ENCODE measurements around the gene TGFBRAP1.

- TF ChIP-seq, protein P1, sequence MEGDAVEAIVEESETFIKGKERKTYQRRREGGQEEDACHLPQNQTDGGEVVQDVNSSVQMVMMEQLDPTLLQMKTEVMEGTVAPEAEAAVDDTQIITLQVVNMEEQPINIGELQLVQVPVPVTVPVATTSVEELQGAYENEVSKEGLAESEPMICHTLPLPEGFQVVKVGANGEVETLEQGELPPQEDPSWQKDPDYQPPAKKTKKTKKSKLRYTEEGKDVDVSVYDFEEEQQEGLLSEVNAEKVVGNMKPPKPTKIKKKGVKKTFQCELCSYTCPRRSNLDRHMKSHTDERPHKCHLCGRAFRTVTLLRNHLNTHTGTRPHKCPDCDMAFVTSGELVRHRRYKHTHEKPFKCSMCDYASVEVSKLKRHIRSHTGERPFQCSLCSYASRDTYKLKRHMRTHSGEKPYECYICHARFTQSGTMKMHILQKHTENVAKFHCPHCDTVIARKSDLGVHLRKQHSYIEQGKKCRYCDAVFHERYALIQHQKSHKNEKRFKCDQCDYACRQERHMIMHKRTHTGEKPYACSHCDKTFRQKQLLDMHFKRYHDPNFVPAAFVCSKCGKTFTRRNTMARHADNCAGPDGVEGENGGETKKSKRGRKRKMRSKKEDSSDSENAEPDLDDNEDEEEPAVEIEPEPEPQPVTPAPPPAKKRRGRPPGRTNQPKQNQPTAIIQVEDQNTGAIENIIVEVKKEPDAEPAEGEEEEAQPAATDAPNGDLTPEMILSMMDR (conservative IDR thresholded peaks at IDR 0.05) = no peak
- TF ChIP-seq ZFX (IDR thresholded peaks at IDR 0.05) = no peak
Observed at GRCh38 chr2:105336786-105337121, 7.2 kb upstream of the TGFBRAP1 start.

Measured in C4-2B (cell line).